Right cardiac atrium (tissue), 5 donors: ENCODE results near the gene TUBB1. TPM values are rescaled to one million over a fixed set of nuclear protein-coding genes. Genes with fewer than 3 reads are reported as not detected.

Experiments
- ATAC-seq, 2 donors: fragments of 200-7000 bp; cut with Tn5 transposase; one replicate each; pipeline versions ENCODE4 v1.8.0 to v1.9.1; 2020; ENCODE audit warnings: moderate library complexity in 2 of 2, mild to moderate bottlenecking in 1 of 2
- DNase-seq, 3 donors: peaks; one replicate each; pipeline ENCODE4 v3.0.0-alpha.2; 2020
- H3K27ac ChIP-seq: one replicate; pipeline ENCODE4 v1.5.1; 2013; ENCODE audit warnings: mild to moderate bottlenecking, low read length, control low read depth, moderate library complexity
- H3K27me3 ChIP-seq: one replicate; pipeline ENCODE4 v1.6.1; 2013; ENCODE audit not compliant: control insufficient read depth, insufficient read depth
- H3K4me1 ChIP-seq: one replicate; pipeline ENCODE4 v1.6.1; 2013; ENCODE audit warnings: low read length; ENCODE audit not compliant: control insufficient read depth, insufficient read depth
- H3K4me3 ChIP-seq: one replicate; pipeline ENCODE4 v1.5.1; 2013; ENCODE audit warnings: low read length, control low read depth
- H3K9me3 ChIP-seq: one replicate; pipeline ENCODE4 v1.6.1; 2013; ENCODE audit warnings: low read length; ENCODE audit not compliant: control insufficient read depth
- WGBS: extraction: QIAGEN DNeasy Blood & Tissue Kit; methylation state at CpG from one replicate; pipeline ENCODE4 v1.1.7; 2013; 5-methylcytosine and 5-hydroxymethylcytosine counted together
- intact Hi-C, 4 donors: fragments of 100-400 bp; cut with DNase I; formaldehyde crosslinking; loops; one replicate each; pipeline versions ENCODE4 v1.11.0 to v1.14.0; 2022 to 2023
- polyA plus RNA-seq: library from polyadenylated mRNA; stranded (reverse); fragments of 200-250 nt; gene quantifications from one replicate; pipeline ENCODE4 v1.2.3, GENCODE V29; 2013
- total RNA-seq, 4 donors: library from RNA; stranded (reverse); fragmentation: NEBNext Ultra II Directional; extraction: Animal tissue kit (Norgen Biotek cat#: 25700); gene quantifications; one replicate each; pipeline ENCODE4 v1.2.1, GENCODE V29; 2021
- donor health status: healthy with polysubstance abuse.
- donor health status: DM: no; HTN: yes; CAD: no.
- donor health status: DM: no; HTN: no; CAD: no.
- donor health status: DM: no; HTN: yes; CAD: no; lungs with severe emphysema.
- donor health status: DM: yes; HTN: yes; CAD: no.

The TUBB1 gene
- total and polyA plus RNA-seq, 5 donors: 0.09 to 0.17 (median 0.12) TPM; not detected in 1

- H3K4me1 ChIP-seq: no peaks in the 10 kb centered on the region
- no peaks in the 10 kb centered on the region for H3K27me3 ChIP-seq
- H3K27ac ChIP-seq: no peak overlapping the region
- DNase-seq (no peak), ATAC-seq (no peak)
- 94% methylated on average over 14 of the region's 14 CpGs for WGBS
- H3K9me3 ChIP-seq: no peaks in the 10 kb centered on the region
- intact Hi-C loops: no loop called here
- no peak overlapping the region for H3K4me3 ChIP-seq
These were observed 28.4 kb upstream of the TUBB1 start for GRCh38 chr20:58990651-58991445.

- ATAC-seq (no peak), DNase-seq (no peak)
- Histone ChIP-seq H3K27me3 (no peaks in the 10 kb centered on the region), H3K27ac (no peak overlapping the region), H3K4me1 (no peaks in the 10 kb centered on the region), H3K4me3 (no peak overlapping the region), H3K9me3 (no peaks in the 10 kb centered on the region)
- intact Hi-C loops: no loop called here
- 79% methylated on average over 9 of the region's 9 CpGs for WGBS
These were observed 27.5 kb upstream of the TUBB1 start for GRCh38 chr20:58991715-58992114.

- Histone ChIP-seq H3K4me1 (no peaks in the 10 kb centered on the region), H3K4me3 (no peak overlapping the region), H3K9me3 (no peaks in the 10 kb centered on the region), H3K27ac (no peak overlapping the region), H3K27me3 (no peaks in the 10 kb centered on the region)
- ATAC-seq: no peak
- 91% methylated on average over 3 of the region's 3 CpGs for WGBS
- DNase-seq: no peak
- intact Hi-C loops: no loop called here
These were observed 26.3 kb upstream of the TUBB1 start for GRCh38 chr20:58992911-58993310.

GRCh38 chr20:58993332-58994248, 25.6 kb upstream of the TUBB1 start:
- H3K9me3 ChIP-seq: no peaks in the 10 kb centered on the region
- ATAC-seq (peak in 1 of 2 donors; percentile 12), DNase-seq (peak in 1 of 3 donors; percentile 13)
- H3K4me1 ChIP-seq: no peaks in the 10 kb centered on the region
- H3K4me3 ChIP-seq: no peak overlapping the region
- no peak overlapping the region for H3K27ac ChIP-seq
- no peaks in the 10 kb centered on the region for H3K27me3 ChIP-seq
- intact Hi-C loops: no loop called here
- WGBS: 85% methylated on average over 23 of the region's 23 CpGs

- intact Hi-C loops: no loop called here
- H3K27ac ChIP-seq: no peak overlapping the region
These were observed 24.7 kb upstream of the TUBB1 start for GRCh38 chr20:58994390-58995159.

GRCh38 chr20:58995461-58996225, 23.6 kb upstream of the TUBB1 start:
- H3K27ac ChIP-seq: no peak overlapping the region
- H3K4me3 ChIP-seq: no peak overlapping the region
- no peaks in the 10 kb centered on the region for H3K9me3 ChIP-seq
- DNase-seq (no peak), ATAC-seq (peak in 1 of 2 donors; percentile 9)
- WGBS: 87% methylated on average over 18 of the region's 18 CpGs
- H3K27me3 ChIP-seq: no peaks in the 10 kb centered on the region
- intact Hi-C loops: no loop called here
- no peaks in the 10 kb centered on the region for H3K4me1 ChIP-seq

More at GRCh38 chr20:58994390-58995159, 24.7 kb upstream of the TUBB1 start:
- Histone ChIP-seq H3K4me3 (no peak overlapping the region), H3K27me3 (no peaks in the 10 kb centered on the region), H3K4me1 (no peaks in the 10 kb centered on the region), H3K9me3 (no peaks in the 10 kb centered on the region)
- no peak for ATAC-seq
- 76% methylated on average over 17 of the region's 17 CpGs for WGBS
- peak in 1 of 3 donors; percentile 40 for DNase-seq

GRCh38 chr20:58996226-58996611, 23.0 kb upstream of the TUBB1 start:
- intact Hi-C loops: no loop called here
- no peaks in the 10 kb centered on the region for H3K27me3 ChIP-seq
- H3K4me1 ChIP-seq: no peaks in the 10 kb centered on the region
- WGBS: 93% methylated on average over 12 of the region's 12 CpGs
- no peak overlapping the region for H3K4me3 ChIP-seq
- ATAC-seq (no peak), DNase-seq (no peak)
- H3K9me3 ChIP-seq: no peaks in the 10 kb centered on the region
- H3K27ac ChIP-seq: no peak overlapping the region

DNA sequence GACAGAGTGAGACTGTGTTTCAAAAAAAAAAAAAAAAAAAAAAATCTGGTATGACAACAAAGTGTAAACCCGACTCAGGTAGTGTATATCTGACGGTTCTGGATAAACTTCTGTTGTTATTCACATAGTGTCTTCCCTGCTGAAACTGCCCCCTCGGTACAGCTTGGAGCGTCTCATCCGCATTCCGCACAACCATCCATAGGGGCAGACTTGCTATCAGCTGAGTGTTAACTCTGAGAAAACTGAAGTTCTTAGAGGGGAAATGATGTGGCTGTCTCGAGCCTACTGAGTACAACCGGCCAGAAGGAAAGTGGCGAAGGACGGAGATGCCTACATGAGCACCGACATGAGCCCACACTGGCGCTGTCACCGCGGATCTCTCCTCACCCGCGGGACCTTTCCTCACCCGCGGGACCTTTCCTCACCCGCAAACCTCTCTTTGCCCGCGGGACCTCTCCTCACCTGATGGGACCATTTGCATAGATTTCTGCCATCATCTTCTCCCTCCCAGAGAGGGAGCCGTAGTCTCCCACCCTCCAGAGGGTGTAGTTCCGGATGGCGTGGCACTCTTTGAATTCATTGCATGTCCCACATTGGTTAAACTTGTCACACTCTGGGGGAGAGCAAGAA, 22.0 kb upstream of the TUBB1 start:
- Histone ChIP-seq H3K27ac (no peak overlapping the region), H3K4me1 (no peaks in the 10 kb centered on the region), H3K27me3 (no peaks in the 10 kb centered on the region), H3K4me3 (no peak overlapping the region), H3K9me3 (no peaks in the 10 kb centered on the region)
- no peak for ATAC-seq
- no peak for DNase-seq
- intact Hi-C loops: no loop called here
- WGBS: 92% methylated on average over 24 of the region's 24 CpGs

DNA sequence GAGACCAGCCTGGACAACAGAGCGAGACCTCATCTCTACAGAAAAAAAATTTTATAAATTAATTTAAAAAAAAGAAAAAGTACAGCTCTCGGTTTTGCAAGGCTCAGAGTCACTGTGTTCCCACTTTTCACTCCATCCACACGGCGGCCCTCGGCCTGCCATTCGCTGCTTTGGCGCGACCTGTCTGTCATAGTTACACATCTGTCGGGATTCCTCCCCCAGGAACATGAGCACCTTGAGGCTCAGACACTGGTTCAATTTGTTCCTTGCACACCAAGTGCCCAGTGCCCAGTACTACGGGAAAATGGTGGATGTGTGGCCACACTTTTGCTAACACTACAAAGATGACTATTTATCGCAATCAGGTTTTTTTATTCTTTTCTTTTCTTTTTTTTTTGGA, 20.6 kb upstream of the TUBB1 start:
- H3K4me1 ChIP-seq: no peaks in the 10 kb centered on the region
- intact Hi-C loops: no loop called here
- DNase-seq (no peak), ATAC-seq (no peak)
- 90% methylated on average over 11 of the region's 11 CpGs for WGBS
- H3K9me3 ChIP-seq: no peaks in the 10 kb centered on the region
- H3K27me3 ChIP-seq: no peaks in the 10 kb centered on the region
- H3K27ac ChIP-seq: no peak overlapping the region
- no peak overlapping the region for H3K4me3 ChIP-seq

- 80% methylated on average over 3 of the region's 3 CpGs for WGBS
- intact Hi-C loops: no loop called here
- peaks cover 5% of the 10 kb centered on the region for H3K4me1 ChIP-seq
- H3K9me3 ChIP-seq: no peaks in the 10 kb centered on the region
- no peaks in the 10 kb centered on the region for H3K27me3 ChIP-seq
- DNase-seq: no peak
- H3K27ac ChIP-seq: no peak overlapping the region
- no peak for ATAC-seq
- H3K4me3 ChIP-seq: no peak overlapping the region
These were observed 18.9 kb upstream of the TUBB1 start for GRCh38 chr20:59000326-59000725.
